ENCODE measurements around the gene PCBP1.

DNA sequence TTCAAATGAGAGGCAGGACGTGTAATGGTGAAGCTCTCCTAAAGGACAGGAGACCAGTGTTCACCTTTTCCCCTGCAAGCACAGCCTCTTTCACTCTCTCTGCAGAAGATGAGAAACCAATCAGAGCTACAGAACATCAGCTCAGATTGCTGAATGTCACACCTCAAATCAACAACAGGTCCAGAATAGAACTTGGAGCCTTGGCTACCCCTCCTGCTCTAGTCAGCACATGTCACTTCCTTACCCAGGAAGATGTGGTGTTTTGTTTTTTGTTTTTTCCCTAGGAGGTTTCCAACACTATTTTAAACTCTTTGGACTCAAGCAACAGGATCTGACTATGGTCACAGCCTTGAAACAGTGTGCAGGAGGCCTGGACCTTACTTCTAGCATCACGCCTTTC, 41.3 kb upstream of the PCBP1 start:
- TF ChIP-seq POLR2A (IDR thresholded peaks at IDR 0.05) (no peak), EP300 (IDR thresholded peaks at IDR 0.05) (no peak)
- TF ChIP-seq, protein P1, sequence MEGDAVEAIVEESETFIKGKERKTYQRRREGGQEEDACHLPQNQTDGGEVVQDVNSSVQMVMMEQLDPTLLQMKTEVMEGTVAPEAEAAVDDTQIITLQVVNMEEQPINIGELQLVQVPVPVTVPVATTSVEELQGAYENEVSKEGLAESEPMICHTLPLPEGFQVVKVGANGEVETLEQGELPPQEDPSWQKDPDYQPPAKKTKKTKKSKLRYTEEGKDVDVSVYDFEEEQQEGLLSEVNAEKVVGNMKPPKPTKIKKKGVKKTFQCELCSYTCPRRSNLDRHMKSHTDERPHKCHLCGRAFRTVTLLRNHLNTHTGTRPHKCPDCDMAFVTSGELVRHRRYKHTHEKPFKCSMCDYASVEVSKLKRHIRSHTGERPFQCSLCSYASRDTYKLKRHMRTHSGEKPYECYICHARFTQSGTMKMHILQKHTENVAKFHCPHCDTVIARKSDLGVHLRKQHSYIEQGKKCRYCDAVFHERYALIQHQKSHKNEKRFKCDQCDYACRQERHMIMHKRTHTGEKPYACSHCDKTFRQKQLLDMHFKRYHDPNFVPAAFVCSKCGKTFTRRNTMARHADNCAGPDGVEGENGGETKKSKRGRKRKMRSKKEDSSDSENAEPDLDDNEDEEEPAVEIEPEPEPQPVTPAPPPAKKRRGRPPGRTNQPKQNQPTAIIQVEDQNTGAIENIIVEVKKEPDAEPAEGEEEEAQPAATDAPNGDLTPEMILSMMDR (IDR thresholded peaks at IDR 0.05): no peak
